ENCODE data around the gene WNT16. TPM values are rescaled to one million over a fixed set of nuclear protein-coding genes. Genes with fewer than 3 reads are reported as not detected.
A peak's percentile ranks its signal among the peaks of the same experiment; 100 is the strongest.

WNT16 gene
- total RNA-seq, 1 donor, result under 0.01 TPM

- Histone ChIP-seq H3K4me3 (ENCODE audit: insufficient read depth, low read length) (no peak overlapping the region), H3K36me3 (ENCODE audit: insufficient read depth, low read length) (no peaks in the 10 kb centered on the region)
- TF ChIP-seq CTCF (IDR thresholded peaks at IDR 0.05; ENCODE audit: extremely low read depth, low read depth, low read length), result no peak
Observed at GRCh38 chr7:121322460-121322859, 6.3 kb upstream of the WNT16 start.

GRCh38 chr7:121323515-121324302 is 5.1 kb upstream of the WNT16 start:
- Histone ChIP-seq H3K4me1 (ENCODE audit: insufficient read depth, low read length) (no peaks in the 10 kb centered on the region), H3K27me3 (ENCODE audit: insufficient read depth, low read length) (peaks cover 8% of the 10 kb centered on the region), H3K79me2 (ENCODE audit: insufficient read depth, low read length) (no peaks in the 10 kb centered on the region), H4K20me1 (ENCODE audit: insufficient read depth, low read length) (no peaks in the 10 kb centered on the region), H3K9me3 (ENCODE audit: low read depth, low read length) (no peaks in the 10 kb centered on the region), H2AFZ (ENCODE audit: low read length) (no peak overlapping the region), H3K27ac (ENCODE audit: low read depth, low read length) (no peak overlapping the region), H3K36me3 (ENCODE audit: insufficient read depth, low read length) (no peaks in the 10 kb centered on the region), H3K4me2 (ENCODE audit: insufficient read depth, low read length) (no peak overlapping the region), H3K4me3 (ENCODE audit: insufficient read depth, low read length) (no peak overlapping the region)
- no peak for DNase-seq (ENCODE audit: insufficient read length, low spot score, missing footprints)
- TF ChIP-seq CTCF (IDR thresholded peaks at IDR 0.05; ENCODE audit: extremely low read depth, low read depth, low read length), result no peak

More at GRCh38 chr7:121322460-121322859, 6.3 kb upstream of the WNT16 start:
- Histone ChIP-seq H4K20me1 (ENCODE audit: insufficient read depth, low read length) (no peaks in the 10 kb centered on the region), H3K9me3 (ENCODE audit: low read depth, low read length) (no peaks in the 10 kb centered on the region), H3K27me3 (ENCODE audit: insufficient read depth, low read length) (no peaks in the 10 kb centered on the region), H3K4me1 (ENCODE audit: insufficient read depth, low read length) (no peaks in the 10 kb centered on the region), H3K27ac (ENCODE audit: low read depth, low read length) (no peak overlapping the region), H3K4me2 (ENCODE audit: insufficient read depth, low read length) (no peak overlapping the region), H2AFZ (ENCODE audit: low read length) (no peak overlapping the region), H3K79me2 (ENCODE audit: insufficient read depth, low read length) (no peaks in the 10 kb centered on the region)
- no peak for DNase-seq (ENCODE audit: insufficient read length, low spot score, missing footprints)

GRCh38 chr7:121327671-121328070 is 1.1 kb upstream of the WNT16 start:
- H3K4me2 ChIP-seq (ENCODE audit: insufficient read depth, low read length), result no peak overlapping the region
- H3K27me3 ChIP-seq (ENCODE audit: insufficient read depth, low read length), result peaks cover 39% of the 10 kb centered on the region
- H4K20me1 ChIP-seq (ENCODE audit: insufficient read depth, low read length), result no peaks in the 10 kb centered on the region
- H2AFZ ChIP-seq (ENCODE audit: low read length), result no peak overlapping the region
- H3K4me3 ChIP-seq (ENCODE audit: insufficient read depth, low read length), result no peak overlapping the region
- no peaks in the 10 kb centered on the region for H3K36me3 ChIP-seq (ENCODE audit: insufficient read depth, low read length)
- no peaks in the 10 kb centered on the region for H3K79me2 ChIP-seq (ENCODE audit: insufficient read depth, low read length)
- H3K4me1 ChIP-seq (ENCODE audit: insufficient read depth, low read length), result peaks cover 17% of the 10 kb centered on the region
- no peak overlapping the region for H3K27ac ChIP-seq (ENCODE audit: low read depth, low read length)
- H3K9me3 ChIP-seq (ENCODE audit: low read depth, low read length), result no peaks in the 10 kb centered on the region
- TF ChIP-seq CTCF (IDR thresholded peaks at IDR 0.05; ENCODE audit: extremely low read depth, low read depth, low read length), result no peak
- DNase-seq (ENCODE audit: insufficient read length, low spot score, missing footprints), result no peak

- TF ChIP-seq CTCF (IDR thresholded peaks at IDR 0.05; ENCODE audit: extremely low read depth, low read depth, low read length), result no peak
- Histone ChIP-seq H3K4me3 (ENCODE audit: insufficient read depth, low read length) (peak overlapping the region; percentile 73), H2AFZ (ENCODE audit: low read length) (peak overlapping the region; percentile 89), H3K27ac (ENCODE audit: low read depth, low read length) (no peak overlapping the region), H3K79me2 (ENCODE audit: insufficient read depth, low read length) (no peaks in the 10 kb centered on the region), H3K4me2 (ENCODE audit: insufficient read depth, low read length) (peak overlapping the region; percentile 93), H3K4me1 (ENCODE audit: insufficient read depth, low read length) (peaks cover 17% of the 10 kb centered on the region), H4K20me1 (ENCODE audit: insufficient read depth, low read length) (no peaks in the 10 kb centered on the region), H3K27me3 (ENCODE audit: insufficient read depth, low read length) (peaks cover 39% of the 10 kb centered on the region), H3K9me3 (ENCODE audit: low read depth, low read length) (no peaks in the 10 kb centered on the region), H3K36me3 (ENCODE audit: insufficient read depth, low read length) (no peaks in the 10 kb centered on the region)
- peak; percentile 76 for DNase-seq (ENCODE audit: insufficient read length, low spot score, missing footprints)
Observed at GRCh38 chr7:121329191-121330052, 622 bp downstream of the WNT16 start.
